ENCODE data around the gene SCAF4.

Gene SCAF4, protein sequence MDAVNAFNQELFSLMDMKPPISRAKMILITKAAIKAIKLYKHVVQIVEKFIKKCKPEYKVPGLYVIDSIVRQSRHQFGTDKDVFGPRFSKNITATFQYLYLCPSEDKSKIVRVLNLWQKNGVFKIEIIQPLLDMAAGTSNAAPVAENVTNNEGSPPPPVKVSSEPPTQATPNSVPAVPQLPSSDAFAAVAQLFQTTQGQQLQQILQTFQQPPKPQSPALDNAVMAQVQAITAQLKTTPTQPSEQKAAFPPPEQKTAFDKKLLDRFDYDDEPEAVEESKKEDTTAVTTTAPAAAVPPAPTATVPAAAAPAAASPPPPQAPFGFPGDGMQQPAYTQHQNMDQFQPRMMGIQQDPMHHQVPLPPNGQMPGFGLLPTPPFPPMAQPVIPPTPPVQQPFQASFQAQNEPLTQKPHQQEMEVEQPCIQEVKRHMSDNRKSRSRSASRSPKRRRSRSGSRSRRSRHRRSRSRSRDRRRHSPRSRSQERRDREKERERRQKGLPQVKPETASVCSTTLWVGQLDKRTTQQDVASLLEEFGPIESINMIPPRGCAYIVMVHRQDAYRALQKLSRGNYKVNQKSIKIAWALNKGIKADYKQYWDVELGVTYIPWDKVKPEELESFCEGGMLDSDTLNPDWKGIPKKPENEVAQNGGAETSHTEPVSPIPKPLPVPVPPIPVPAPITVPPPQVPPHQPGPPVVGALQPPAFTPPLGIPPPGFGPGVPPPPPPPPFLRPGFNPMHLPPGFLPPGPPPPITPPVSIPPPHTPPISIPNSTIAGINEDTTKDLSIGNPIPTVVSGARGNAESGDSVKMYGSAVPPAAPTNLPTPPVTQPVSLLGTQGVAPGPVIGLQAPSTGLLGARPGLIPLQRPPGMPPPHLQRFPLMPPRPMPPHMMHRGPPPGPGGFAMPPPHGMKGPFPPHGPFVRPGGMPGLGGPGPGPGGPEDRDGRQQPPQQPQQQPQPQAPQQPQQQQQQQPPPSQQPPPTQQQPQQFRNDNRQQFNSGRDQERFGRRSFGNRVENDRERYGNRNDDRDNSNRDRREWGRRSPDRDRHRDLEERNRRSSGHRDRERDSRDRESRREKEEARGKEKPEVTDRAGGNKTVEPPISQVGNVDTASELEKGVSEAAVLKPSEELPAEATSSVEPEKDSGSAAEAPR

DNA sequence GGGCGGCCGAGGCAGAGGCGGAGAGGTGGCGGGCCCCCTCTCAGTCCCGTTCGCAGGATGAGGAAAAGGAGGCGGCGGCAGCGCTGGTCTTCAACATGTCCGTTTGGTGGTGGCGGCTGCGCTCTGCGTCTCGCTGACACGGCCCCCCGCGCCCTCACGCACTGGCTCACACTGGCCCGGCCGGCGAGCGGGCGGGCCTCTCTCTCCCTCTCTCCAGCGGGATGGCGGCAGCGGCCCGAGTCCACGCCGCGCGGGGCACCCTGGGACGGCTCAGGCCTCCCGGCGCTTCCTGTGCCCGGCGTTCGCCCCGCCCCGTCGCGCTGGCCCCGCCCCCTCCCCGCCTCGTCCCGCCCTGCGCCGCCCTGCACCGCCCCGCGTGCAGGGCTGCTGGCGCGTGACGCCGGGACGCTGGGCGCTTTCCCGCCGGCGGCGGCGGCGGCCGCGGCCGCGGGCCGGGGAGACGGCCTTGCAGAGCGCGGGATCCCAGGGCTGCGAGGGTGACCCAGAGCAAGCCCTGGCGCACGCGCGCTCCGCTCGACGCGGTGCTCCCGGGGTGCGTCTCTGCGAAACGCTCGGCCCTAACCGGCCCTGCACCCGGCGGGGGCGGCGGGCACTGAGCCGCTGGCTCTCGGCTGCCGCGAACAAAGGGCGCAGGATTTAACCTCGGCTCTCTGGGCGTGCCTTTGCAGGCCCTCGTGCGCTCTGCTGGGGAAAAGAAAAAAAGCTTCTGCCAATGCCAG, at the start of gene SCAF4:
TSS of gene SCAF4 (minus strand) at position 262 of the 740 bp plus-strand sequence. CDS start 426 bp downstream, outside the sequence.
- Histone ChIP-seq H4K20me1 (ENCODE audit: insufficient read depth, low read length) (peaks cover 43% of the 10 kb centered on the region), H3K79me2 (ENCODE audit: insufficient read depth, low read length) (peaks cover 63% of the 10 kb centered on the region), H3K27ac (ENCODE audit: low read length) (peak within 1 kb of the TSS; percentile 91), H3K4me3 (ENCODE audit: low read depth in 1 of 2, low read length in 2 of 2) (peak within 1 kb of the TSS; percentile 54 to 77), H3K36me3 (ENCODE audit: insufficient read depth, low read length) (peaks cover 5% of the 10 kb centered on the region; the same call in 1 of the 2 replicates), H3K9ac (ENCODE audit: low read depth, low read length) (peak within 1 kb of the TSS; percentile 85), H3K9me3 (ENCODE audit: insufficient read depth, low read length, severe bottlenecking) (no peaks in the 10 kb centered on the region), H2AFZ (ENCODE audit: low read depth, low read length) (peak within 1 kb of the TSS; percentile 83), H3K4me1 (ENCODE audit: insufficient read depth, low read length) (peaks cover 51% of the 10 kb centered on the region), H3K27me3 (ENCODE audit: insufficient read depth, low read length, poor library complexity) (no peaks in the 10 kb centered on the region), H3K4me2 (ENCODE audit: insufficient read depth, low read length) (peak within 1 kb of the TSS; percentile 83)
- peak; percentile 84 for DNase-seq
- TF ChIP-seq, protein P1, sequence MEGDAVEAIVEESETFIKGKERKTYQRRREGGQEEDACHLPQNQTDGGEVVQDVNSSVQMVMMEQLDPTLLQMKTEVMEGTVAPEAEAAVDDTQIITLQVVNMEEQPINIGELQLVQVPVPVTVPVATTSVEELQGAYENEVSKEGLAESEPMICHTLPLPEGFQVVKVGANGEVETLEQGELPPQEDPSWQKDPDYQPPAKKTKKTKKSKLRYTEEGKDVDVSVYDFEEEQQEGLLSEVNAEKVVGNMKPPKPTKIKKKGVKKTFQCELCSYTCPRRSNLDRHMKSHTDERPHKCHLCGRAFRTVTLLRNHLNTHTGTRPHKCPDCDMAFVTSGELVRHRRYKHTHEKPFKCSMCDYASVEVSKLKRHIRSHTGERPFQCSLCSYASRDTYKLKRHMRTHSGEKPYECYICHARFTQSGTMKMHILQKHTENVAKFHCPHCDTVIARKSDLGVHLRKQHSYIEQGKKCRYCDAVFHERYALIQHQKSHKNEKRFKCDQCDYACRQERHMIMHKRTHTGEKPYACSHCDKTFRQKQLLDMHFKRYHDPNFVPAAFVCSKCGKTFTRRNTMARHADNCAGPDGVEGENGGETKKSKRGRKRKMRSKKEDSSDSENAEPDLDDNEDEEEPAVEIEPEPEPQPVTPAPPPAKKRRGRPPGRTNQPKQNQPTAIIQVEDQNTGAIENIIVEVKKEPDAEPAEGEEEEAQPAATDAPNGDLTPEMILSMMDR (IDR thresholded peaks at IDR 0.05; ENCODE audit: borderline replicate concordance, extremely low read depth, low read length, poor library complexity, severe bottlenecking) = no peak
- TF ChIP-seq EZH2 (IDR thresholded peaks at IDR 0.05; ENCODE audit: borderline replicate concordance, low read depth, low read length, severe bottlenecking) = no peak
- ATAC-seq (ENCODE audit: insufficient read depth, low read depth) = peak; percentile 80

DNA sequence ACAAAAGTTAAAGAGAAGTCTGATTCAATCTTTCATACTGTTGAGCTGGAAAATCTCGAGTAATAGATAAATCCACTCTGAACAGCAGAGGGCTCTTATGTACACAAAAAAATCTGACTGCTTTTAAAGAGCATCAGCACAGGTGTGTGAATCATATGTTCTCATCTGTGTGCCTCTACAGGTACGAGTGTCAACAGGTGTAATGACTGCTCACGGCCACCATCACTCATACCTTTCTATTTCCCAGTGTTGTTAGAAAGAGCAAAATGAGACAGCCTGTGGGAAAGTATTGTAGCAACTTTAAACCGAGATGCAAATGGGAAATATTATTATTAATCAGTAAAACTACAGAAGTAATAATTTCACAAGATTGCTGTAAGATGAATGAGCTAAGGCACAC, 49.0 kb upstream of the SCAF4 start:
- ATAC-seq (ENCODE audit: insufficient read depth, low read depth) (no peak), DNase-seq (no peak)
- Histone ChIP-seq H3K9me3 (ENCODE audit: insufficient read depth, low read length, severe bottlenecking) (no peaks in the 10 kb centered on the region), H3K4me3 (ENCODE audit: low read depth in 1 of 2, low read length in 2 of 2) (no peak overlapping the region), H3K4me2 (ENCODE audit: insufficient read depth, low read length) (no peak overlapping the region), H3K9ac (ENCODE audit: low read depth, low read length) (no peak overlapping the region), H3K4me1 (ENCODE audit: insufficient read depth, low read length) (no peaks in the 10 kb centered on the region), H3K79me2 (ENCODE audit: insufficient read depth, low read length) (no peaks in the 10 kb centered on the region), H3K36me3 (ENCODE audit: insufficient read depth, low read length) (no peaks in the 10 kb centered on the region), H4K20me1 (ENCODE audit: insufficient read depth, low read length) (no peaks in the 10 kb centered on the region), H3K27ac (ENCODE audit: low read length) (no peak overlapping the region), H2AFZ (ENCODE audit: low read depth, low read length) (no peak overlapping the region), H3K27me3 (ENCODE audit: insufficient read depth, low read length, poor library complexity) (no peaks in the 10 kb centered on the region)
- TF ChIP-seq, protein P1 (IDR thresholded peaks at IDR 0.05; ENCODE audit: borderline replicate concordance, extremely low read depth, low read length, poor library complexity, severe bottlenecking) = peak; percentile 17
- no peak for TF ChIP-seq EZH2 (IDR thresholded peaks at IDR 0.05; ENCODE audit: borderline replicate concordance, low read depth, low read length, severe bottlenecking)

DNA sequence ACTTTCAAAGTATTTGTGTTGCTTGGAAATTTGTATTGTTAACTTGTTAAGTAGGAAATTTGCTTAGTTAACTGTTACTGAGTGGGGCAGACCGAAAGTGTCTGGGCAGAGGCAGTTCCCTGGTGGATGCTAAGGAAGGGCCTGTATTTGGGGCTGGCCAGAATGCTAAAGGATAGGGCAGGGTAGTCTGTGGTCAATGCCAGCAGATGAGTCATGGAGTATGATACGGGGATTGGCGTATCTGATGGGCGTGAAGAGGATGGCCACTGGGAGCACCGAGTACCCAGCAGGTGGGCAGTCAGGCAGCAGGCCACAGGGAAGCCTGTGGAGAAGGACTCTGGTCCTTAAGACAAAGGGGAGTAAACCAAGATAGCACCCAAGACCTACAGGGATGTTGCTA, 46.6 kb upstream of the SCAF4 start:
- DNase-seq (no peak), ATAC-seq (ENCODE audit: insufficient read depth, low read depth) (no peak)
- no peak overlapping the region for H3K27ac ChIP-seq (ENCODE audit: low read length)
- H3K4me3 ChIP-seq (ENCODE audit: low read depth in 1 of 2, low read length in 2 of 2) = no peak overlapping the region
- no peak overlapping the region for H2AFZ ChIP-seq (ENCODE audit: low read depth, low read length)
- TF ChIP-seq, protein P1 (IDR thresholded peaks at IDR 0.05; ENCODE audit: borderline replicate concordance, extremely low read depth, low read length, poor library complexity, severe bottlenecking) = no peak
- no peak for TF ChIP-seq EZH2 (IDR thresholded peaks at IDR 0.05; ENCODE audit: borderline replicate concordance, low read depth, low read length, severe bottlenecking)
- H3K27me3 ChIP-seq (ENCODE audit: insufficient read depth, low read length, poor library complexity) = no peaks in the 10 kb centered on the region
- H4K20me1 ChIP-seq (ENCODE audit: insufficient read depth, low read length) = no peaks in the 10 kb centered on the region
- no peaks in the 10 kb centered on the region for H3K79me2 ChIP-seq (ENCODE audit: insufficient read depth, low read length)
- no peak overlapping the region for H3K4me2 ChIP-seq (ENCODE audit: insufficient read depth, low read length)
- no peaks in the 10 kb centered on the region for H3K4me1 ChIP-seq (ENCODE audit: insufficient read depth, low read length)
- H3K9ac ChIP-seq (ENCODE audit: low read depth, low read length) = no peak overlapping the region
- H3K36me3 ChIP-seq (ENCODE audit: insufficient read depth, low read length) = no peaks in the 10 kb centered on the region
- no peaks in the 10 kb centered on the region for H3K9me3 ChIP-seq (ENCODE audit: insufficient read depth, low read length, severe bottlenecking)
